Astrocyte (in vitro differentiated cells and primary cell): Measurements from ENCODE around the gene YBX1.

Source experiments
- CTCF ChIP-seq: IDR thresholded peaks from 2 replicates; pipeline ENCODE4 v1.5.1; 2011; ENCODE audit warnings: low read depth, mild to moderate bottlenecking, inconsistent platforms, low read length, moderate library complexity; ENCODE audit not compliant: insufficient read depth
- EZH2 ChIP-seq: IDR thresholded peaks from 2 replicates; pipeline ENCODE4 v1.6.1; 2012; ENCODE audit warnings: mild to moderate bottlenecking, low read length, inconsistent platforms; ENCODE audit not compliant: insufficient read depth

- no peak for TF ChIP-seq CTCF
- no peak for TF ChIP-seq EZH2
These were observed 7.5 kb upstream of the YBX1 start for GRCh38 chr1:42674682-42675081.
